ENCODE results near the gene HES6.

The HES6 gene

DNA sequence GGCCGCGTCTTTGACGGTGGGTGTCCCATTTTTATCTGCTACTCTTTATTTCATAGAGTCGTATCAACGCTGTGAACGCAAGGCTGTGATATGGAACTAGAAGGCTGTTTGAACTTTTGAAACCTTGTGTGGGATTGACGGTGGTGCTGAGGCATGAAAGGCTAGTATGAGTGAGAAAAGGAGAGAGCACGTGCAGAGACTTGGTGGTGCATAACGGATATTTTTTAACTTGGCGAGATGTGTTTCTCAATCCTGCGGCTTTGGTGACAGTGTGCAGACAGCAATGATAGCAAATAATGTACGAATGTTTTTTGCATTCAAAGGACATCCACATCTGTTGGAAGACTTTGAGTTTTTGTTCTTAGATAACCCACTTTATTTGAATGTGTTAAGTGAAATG, 6.2 kb downstream of the HES6 start:
- DNase-seq: no peak

GRCh38 chr2:238231809-238232208, 8.0 kb downstream of the HES6 start:
- no peak for DNase-seq

GRCh38 chr2:238231251-238231793, 8.5 kb downstream of the HES6 start:
- peak; percentile 34 for DNase-seq

GRCh38 chr2:238230699-238231098, 9.1 kb downstream of the HES6 start:
- no peak for DNase-seq

GRCh38 chr2:238228700-238229099, 11.1 kb downstream of the HES6 start:
- no peak for DNase-seq

GRCh38 chr2:238227587-238228032, 12.2 kb downstream of the HES6 start:
- no peak for DNase-seq

- DNase-seq: no peak
These were observed 12.9 kb downstream of the HES6 start for GRCh38 chr2:238226698-238227586.

DNA sequence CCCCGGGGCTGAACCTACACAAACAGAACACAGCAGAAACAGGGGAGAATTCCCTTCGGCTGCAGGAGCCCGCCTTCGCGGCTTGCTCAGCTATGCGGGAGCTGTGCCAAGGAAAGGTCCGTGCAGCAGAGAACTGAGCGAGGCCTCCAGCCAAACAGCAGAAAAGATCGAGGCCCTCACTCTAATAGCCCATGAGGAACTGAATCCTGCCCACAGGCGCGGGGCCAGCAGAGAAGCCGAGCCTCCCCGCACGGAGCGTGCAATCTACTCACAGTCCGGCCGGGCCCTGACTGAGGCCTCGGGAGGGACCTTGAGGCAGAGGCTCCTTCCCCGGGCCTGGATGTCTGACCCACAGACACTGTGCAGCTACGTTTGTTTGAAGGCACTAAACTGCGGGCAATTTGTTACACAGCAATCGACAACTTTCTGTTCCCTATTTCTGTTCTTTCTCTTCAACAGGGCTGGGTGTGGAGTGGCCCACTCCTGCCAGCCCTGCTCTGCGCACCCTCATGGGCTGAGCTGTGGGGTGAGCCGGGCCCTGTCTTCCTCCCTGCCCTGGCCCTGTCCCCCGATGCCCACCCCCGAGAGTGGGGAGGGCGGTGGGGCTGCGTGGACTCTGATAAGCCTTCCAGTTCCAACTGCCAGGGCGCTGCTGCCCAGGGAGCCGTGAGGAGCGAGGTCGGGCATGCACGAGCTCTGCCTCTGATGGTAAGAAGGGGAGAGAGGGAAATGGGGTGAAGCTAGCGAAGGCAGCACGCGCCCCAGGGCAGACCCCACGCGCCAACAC, 13.7 kb downstream of the HES6 start:
- peak; percentile 52 for DNase-seq

- DNase-seq: no peak
These were observed 14.7 kb downstream of the HES6 start for GRCh38 chr2:238225121-238225520.

GRCh38 chr2:238224356-238225035, 15.3 kb downstream of the HES6 start:
- no peak for DNase-seq

DNA sequence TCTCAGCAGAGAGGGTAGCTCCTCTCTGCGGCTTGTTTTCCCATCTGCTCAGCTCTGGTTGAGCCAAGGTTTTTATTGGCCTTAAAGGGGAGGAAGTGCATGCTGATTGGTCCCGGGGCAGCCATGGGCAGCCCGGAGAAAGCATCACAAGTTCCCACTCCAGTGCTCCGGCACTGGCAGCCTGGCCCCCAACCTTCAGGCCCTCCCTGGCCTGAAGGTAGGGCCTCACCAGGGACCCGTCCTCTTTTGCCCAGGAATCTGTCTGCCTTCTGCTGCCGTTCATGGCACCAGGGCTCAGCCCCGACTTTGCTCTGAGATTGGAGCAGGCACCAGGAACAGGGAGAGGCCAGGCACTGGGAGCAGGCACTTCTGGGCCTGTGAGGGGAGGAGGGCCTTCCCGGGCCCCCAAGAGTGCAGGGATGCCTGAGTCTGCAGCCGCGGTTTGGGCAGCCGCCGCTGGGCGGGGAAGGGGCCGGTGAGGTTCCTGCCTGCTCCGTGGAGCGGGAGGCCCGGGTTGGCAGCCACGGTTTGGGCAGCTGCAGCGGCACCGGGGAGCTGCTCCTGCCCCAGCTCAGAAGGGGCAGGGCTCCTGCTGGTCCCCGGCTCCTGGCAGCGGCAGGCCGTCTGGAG, 18.8 kb downstream of the HES6 start:
- DNase-seq: no peak

- no peak for DNase-seq
These were observed 19.5 kb downstream of the HES6 start for GRCh38 chr2:238220274-238220891.

GRCh38 chr2:238216651-238217184, 23.1 kb downstream of the HES6 start:
- DNase-seq: no peak

GRCh38 chr2:238207006-238207405, 32.8 kb downstream of the HES6 start:
- no peak for DNase-seq

DNA sequence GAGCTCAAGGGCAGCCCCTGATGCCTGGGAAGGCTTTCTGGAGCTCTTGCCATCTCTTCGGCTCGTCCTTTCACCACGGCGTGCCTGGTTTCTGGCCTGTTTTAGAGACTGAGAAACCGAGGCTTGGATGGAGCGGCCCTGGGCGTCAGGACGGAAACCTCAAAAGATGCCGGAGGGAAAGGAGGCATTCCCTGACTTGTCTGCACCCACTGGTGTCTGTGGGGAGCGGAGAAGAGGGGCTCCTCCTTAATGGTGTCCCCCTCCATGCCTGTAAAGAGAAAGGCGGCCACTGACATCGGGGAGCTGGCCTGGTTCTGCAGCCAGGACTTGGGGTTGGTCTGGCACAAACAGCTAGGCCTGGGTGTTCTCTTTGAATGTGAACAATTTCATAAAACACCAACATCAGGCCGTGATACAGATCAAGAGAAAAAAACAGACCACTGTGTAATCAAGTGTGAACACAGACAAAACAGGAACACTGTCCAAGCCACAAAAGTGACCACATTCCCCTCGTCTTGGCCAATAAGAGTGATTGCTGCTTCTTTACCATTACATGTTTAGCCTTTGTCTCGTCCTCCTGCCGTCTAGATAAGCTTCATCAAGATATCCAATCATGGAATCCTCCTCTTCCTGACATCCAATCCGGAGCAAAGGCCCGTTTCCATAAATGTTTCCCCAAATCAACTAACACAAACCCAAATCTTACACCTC, 35.7 kb downstream of the HES6 start:
- no peak for DNase-seq

GRCh38 chr2:238203094-238203972, 36.5 kb downstream of the HES6 start, which contains the start of gene ILKAP:
ILKAP (minus strand) TSS chr2:238203695; CDS start chr2:238203553, 142 bp downstream.
- DNase-seq: peak; percentile 84

DNA sequence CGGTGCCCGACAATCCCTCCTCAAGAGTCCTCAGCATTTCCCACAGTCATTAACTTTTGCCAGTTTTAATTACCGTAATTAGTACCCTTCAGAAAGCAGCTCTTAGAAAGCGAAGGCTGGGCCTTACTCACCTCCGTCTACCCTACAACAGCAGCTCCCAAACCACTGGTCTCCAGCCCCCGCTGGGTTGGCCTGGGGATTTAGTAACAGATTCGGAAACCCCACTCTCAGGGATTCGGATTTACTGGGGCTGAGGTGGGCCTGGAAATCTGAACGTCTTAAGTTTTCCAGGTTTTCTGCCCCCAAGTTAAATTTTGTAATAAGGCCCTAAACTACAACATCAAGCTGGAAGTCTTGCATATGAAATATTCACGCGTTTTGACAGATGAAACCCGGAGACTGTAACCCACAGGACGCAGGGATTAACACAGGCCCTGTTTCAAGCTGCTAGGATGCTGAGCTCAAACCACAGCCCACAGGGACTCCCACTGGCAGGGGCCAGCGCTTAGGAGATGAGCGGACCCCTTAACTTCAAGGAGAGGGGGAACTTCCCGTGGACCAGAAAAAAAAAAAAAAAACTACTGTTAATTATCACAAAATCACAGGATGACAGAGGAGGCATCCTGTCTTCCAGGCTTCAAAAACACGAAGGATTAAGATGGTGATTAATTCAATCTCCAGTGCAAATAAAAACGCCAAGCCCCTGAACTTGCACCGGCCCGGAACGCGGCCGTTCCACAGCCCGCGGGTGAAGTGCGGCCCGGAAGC, 37.3 kb downstream of the HES6 start:
- peak; percentile 7 for DNase-seq

DNA sequence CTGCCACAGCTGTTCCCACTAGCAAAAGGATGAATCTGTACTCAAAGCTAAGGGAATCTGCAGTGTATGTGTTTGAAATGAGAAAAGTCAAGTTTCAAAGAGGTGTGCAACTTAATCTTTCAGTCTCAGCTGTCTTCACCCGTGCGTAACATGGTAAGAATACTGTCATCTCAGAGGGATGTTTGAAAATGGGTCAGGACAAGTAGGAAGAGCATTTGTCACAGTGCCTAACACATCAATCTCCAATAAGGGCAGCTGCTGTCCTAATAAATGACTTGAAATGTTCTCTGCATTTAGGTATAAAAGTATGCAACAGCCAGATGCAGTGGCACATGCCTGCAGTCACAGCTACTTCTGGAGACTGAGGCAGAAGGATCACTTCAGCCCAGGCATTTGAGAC, 49.4 kb downstream of the HES6 start:
- no peak for DNase-seq
